Hematopoietic multipotent progenitor cell treated with erythropoietin and hydrocortisone succinate and interleukin-3 and kit ligand, for 4 days (in vitro differentiated cells): ENCODE data around the gene GNAI1.
A peak's percentile ranks its signal among the peaks of the same experiment; 100 is the strongest.
"Not testable (repeated sequence)": the region's sequence is repeated elsewhere in the genome, so short reads cannot be mapped to it uniquely, and the experiment has no call there.

Experiments used
- DNase-seq: peaks from one replicate; pipeline ENCODE4 v3.0.0-alpha.2; 2015

The GNAI1 gene

DNA sequence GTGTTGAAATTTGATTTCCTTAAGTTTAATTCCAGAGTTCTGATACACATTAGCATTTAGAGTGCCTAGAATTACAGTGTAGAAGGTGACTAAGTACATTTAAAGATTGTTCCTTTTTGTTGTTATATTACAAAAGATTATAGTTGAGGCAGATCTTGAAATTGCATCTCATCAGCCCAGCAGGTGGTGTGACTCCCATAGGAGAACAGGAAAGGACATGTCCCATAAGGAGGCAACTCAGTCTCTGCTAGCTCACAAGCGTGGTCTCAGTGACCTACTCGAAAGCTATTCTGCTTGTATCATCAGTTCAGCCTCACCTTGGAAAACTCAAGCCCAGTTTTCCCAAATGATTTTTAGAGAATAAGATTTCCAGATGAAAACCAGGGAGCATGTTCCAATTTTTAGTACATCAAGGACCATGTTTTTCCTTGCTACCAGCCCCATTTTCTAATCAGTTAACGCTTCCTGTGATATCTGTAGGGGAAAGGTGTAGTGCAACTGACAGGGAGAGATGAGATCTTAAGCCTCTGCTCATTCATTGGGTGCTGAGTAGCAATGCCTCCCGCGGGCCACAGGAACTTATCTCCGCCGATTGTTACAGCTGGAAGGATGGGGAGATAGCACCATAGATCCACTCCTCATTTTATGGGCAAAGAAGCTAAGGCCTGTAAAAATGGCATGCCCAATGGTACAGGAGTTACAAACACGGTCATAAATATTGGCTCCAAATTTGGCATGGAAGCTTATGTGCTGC is 1.1 kb upstream of the GNAI1 start:
- peak; percentile 30 for DNase-seq

DNA sequence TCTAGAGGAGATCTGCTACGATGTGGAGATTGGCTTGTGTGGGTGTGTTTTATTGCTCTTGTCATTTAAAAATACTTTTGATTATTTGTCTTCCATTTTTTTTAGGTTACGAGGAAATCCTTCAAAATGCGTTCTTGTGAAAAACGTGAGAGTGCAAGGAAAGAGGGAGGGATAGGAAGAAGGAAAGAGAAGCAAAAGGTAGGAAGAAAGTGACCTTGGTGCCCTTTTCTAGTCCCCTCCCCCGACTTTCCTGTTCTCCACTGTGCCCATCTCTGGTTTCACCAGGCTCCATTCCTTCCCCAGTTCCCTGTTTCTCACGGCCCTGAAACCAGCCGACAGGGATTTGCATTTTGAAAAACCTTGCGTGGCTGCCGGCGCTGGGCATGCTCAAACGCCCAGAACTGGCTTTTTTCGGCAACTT is 506 bp upstream of the GNAI1 start:
- DNase-seq = no peak

- DNase-seq = peak; percentile 49
Measured at GRCh38 chr7:80135309-80136104, 876 bp downstream of the GNAI1 start.

DNA sequence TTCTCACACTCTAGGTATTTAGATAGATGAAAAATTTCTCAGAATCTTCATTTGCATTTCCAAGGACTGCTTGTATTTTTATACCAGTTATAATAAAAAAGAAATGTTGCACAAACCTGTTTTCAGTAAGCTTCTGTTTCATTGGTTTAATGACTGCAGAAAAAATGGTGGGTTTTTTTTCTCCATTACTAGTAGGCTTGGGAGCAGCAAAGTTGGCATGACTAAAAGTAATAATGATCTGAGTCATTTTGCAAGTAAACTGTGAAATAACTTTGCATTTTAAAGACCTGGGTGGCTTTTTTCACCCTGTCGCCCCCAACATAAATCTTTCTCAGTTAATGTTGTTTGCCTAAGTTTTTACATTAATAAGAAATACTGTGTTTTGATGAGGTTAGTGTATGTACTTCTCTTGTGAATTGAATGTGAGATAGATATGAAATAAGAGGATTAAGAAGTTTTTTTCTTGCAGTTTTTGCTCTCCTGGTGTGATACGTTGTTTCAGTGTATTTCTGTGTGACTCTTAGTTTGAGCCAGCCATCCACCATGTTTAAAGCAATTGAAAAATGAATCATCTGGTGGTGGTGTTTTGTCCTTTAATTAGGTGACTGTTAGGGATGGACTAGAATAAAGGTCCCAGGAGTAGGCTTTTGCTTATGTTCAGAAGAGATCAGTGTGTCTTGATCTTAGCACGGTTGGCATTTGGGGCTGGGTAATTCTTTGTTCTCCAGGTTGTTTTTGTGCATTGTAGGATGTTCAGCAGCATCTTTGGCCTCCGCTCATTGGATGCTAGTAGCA is 1.8 kb downstream of the GNAI1 start:
- DNase-seq = peak; percentile 43

- DNase-seq = no peak
Measured at GRCh38 chr7:80137410-80137809, 2.8 kb downstream of the GNAI1 start.

DNA sequence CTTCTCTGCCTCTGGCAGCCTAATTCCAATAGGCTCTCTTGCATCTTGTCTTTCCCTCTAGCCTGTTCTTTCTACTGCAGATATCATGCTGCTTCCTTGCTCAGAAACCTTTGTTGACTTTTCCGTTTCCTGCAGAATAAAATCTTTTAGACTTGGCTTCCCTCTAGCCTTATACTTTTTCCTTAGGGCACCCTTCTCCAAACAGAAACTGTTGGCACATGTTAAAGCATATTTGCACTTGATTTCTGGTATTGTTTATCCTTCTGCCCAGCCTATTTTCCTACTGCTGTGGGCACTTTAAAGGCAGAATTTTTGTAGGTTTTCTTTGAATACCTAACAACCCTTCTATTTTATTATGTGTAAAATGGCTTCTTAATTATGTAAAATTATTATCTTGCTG is 4.6 kb downstream of the GNAI1 start:
- DNase-seq = no peak

- no peak for DNase-seq
Measured at GRCh38 chr7:80140388-80140787, 5.8 kb downstream of the GNAI1 start.

DNA sequence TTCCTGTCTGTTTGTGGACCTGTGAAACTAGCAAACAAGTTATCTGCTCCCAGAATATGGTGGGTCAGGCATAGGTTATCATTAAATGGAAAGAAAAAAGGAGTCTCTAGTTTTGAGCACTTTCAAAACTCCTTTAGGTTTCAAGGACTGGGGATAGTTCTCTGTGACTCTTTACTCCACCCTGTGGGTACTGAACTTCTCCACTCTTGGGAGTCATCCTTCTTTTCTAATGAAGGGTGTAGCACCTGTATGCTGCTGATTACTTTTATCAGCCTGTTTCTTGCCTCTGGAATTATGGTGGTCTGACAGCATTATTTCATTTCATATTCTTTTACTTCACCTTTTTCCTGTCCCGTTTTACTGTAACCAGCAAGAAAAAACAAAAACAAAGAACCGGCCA is 6.7 kb downstream of the GNAI1 start:
- peak; percentile 41 for DNase-seq

GRCh38 chr7:80142853-80143580 is 8.4 kb downstream of the GNAI1 start:
- no peak for DNase-seq

GRCh38 chr7:80145780-80146422 is 11.3 kb downstream of the GNAI1 start:
- no peak for DNase-seq

- DNase-seq = no peak
Measured at GRCh38 chr7:80146545-80147182, 12.0 kb downstream of the GNAI1 start.

- no peak for DNase-seq
Measured at GRCh38 chr7:80147543-80148391, 13.1 kb downstream of the GNAI1 start.

- DNase-seq = no peak
Measured at GRCh38 chr7:80150611-80151273, 16.1 kb downstream of the GNAI1 start.

- peak; percentile 83 for DNase-seq
Measured at GRCh38 chr7:80151274-80151665, 16.6 kb downstream of the GNAI1 start.

GRCh38 chr7:80153446-80153845 is 18.8 kb downstream of the GNAI1 start:
- DNase-seq = no peak

DNA sequence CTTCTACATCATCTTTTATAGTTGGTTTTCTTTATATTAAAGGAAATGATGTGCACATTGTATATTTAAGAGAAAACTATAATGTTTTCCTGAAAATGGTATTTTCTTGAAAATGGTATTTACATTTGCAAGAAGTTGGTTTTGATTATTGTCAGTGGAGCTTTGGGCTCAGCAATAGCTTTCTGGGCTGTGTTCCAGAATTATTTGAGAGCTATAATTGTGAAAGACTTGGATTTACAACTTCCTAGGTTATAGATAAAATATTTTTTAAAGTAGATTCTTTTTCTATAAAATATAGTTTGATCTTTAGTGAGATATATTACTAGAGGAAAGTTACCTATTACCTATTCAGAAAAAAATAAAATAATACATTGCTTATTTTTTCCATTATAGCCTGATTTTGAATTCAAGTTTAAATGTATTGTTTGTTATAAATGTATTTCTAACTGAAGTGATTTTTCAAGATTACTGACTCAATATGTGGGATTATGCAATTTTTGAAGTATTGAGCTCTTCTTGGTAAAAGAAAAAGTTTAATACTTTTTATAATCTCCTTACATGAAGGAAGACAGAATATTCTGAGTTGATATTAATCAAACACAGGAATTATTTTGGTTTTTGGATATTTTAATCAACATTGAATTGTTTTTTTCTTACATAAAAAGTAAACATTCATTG is 20.2 kb downstream of the GNAI1 start:
- no peak for DNase-seq

DNA sequence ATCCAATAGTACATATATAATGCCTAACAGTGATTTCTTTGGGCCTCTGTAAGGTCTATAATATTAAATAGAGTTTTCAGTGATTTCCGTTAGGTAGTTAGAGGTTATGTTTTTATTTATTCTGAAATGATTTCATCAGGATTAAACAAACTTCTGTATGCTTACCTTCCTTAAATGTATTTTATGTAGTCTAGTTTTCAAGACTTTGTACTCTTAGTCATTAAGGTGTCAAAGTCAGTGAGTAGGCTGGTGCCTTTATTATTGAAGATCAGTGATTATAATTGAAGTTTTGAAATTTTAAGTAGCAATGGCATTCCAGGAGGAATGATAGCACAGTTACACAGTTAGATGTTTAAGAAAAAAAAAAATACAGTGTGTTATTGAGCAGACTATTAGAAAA is 20.7 kb downstream of the GNAI1 start:
- DNase-seq = no peak

DNA sequence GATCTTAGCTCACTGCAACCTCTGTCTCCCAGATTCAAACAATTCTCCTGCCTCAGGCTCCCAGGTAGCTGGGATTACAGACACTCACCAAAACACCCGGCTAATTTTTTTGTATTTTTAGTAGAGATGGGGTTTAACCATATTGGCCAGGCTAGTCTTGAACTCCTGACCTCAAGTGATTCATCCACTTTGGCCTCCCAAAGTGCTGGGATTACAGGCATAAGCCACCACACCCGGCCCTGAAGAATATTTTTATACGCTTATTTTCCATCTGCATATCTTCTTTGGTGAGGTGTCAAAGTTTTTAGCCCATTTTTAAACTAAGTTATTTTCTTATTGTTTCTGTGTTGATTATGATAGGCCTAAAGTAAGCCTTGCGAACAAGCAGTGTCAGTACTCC is 23.1 kb downstream of the GNAI1 start:
- DNase-seq = not testable (repeated sequence)

DNA sequence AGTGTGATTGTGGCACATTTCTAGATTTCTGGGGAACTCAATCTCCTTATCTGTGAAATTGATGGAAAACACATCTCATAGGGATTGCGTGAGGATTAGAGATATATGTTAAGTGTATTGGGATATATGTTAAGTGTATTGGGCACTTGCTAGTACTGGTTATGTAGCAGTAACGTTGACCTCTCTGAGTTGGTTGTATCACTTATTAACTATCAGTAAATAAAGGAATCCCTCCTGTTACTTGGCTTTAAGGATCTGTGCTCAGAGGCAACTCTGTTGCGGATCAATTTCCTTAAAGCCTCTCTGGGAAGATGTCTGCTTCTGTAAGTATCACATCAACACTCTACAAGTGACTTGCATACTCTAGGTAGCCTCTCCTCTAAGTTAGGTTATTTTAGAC is 25.2 kb downstream of the GNAI1 start:
- no peak for DNase-seq

GRCh38 chr7:80161466-80161865 is 26.8 kb downstream of the GNAI1 start:
- no peak for DNase-seq
